LNCaP clone FGC (cell line): ENCODE data around the gene DOCK3.

Experiments
- DNase-seq: peaks from one replicate; pipeline ENCODE4 v3.0.0-alpha.2; 2011; ENCODE audit warnings: low read depth
- H3K4me3 ChIP-seq: 2 replicates; pipeline ENCODE4 v1.5.1; 2011; ENCODE audit warnings: mild to moderate bottlenecking, low read depth, low read length, control low read depth
- CTCF ChIP-seq: IDR thresholded peaks from 2 replicates; pipeline ENCODE4 v1.5.1; 2012; ENCODE audit warnings: mild to moderate bottlenecking; ENCODE audit not compliant: control insufficient read depth, insufficient read depth; ENCODE audit errors: extremely low read depth

DOCK3 gene

DNA sequence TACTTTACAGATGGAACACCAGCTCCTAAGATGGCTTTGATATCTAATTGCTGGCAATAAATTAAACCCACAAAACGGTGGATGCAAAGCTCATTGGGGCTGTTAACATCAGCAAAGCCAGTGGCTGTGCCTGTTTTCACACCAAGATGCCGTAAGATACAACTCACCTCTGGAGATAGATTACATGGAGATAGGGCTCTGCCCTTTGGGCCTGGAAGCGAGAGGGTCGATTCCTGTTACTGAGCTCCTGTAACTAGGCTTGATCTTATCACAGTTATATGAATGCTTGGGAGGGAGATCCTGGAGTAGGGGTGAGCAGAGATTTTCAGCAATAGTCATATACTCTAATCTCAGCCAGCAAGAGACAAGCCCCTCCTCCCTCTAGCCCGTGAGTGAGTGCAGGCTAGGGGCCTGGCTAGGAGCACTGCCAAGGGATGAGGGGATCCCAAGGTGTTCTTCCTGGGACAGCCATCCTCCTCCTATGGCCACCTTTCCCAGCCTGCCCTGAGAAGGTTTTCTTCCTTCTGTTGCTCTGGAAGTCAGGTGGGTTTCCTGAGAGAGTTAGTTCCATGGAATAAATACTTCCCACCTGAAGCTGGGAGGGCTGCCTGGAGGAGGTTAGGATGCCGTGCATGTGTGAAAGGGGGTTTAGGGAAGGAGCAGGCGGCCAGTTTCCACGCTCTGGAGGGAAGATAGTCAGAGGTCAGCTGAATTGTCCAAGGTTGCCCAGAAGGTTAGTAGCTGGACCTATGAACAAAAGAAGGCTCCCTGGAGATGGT is 18.1 kb upstream of the DOCK3 start:
- H3K4me3 ChIP-seq: no peak overlapping the region
- TF ChIP-seq CTCF: no peak
- DNase-seq: no peak

DNA sequence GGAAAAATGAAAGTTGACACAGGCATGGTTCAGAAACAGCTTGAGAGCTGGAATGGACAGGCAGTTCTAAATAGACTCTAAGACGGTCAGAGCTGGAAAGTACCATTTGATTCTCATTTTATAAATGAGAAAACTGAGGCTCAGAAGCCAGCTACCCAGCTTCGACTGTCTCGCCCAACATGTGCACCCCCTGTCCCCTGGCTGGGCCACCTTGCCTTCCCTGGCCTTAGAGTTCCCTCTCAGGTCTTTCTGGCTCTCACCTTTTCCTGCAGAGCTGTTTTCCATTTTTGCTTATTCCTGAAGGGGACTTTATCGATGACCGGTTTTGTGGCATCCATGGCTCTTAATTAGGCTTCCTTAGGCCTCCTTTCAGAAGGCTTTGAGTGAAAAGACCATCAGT is 17.3 kb upstream of the DOCK3 start:
- no peak for DNase-seq
- no peak overlapping the region for H3K4me3 ChIP-seq
- no peak for TF ChIP-seq CTCF

- H3K4me3 ChIP-seq: no peak overlapping the region
- DNase-seq: no peak
- no peak for TF ChIP-seq CTCF
Measured at GRCh38 chr3:50657816-50658215, 16.9 kb upstream of the DOCK3 start.

DNA sequence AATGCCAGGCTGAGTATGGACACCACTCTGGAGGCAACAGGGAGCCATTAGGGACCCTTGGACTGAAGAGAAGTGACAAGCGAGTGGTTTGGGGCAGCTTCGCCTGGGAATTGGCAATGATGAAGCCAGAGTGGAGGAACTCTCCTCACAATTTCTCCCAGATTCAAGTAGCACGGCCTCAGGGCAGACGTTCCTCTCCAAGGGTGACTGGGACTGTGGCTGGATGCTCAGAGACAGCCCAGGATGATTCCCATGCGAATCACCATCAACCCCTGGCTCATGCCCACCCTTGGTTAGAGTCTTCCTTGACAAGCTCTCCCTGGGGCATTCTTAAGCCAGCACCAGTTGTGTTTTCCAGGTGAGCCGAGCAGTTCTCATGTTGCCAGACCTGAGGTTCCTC is 16.3 kb upstream of the DOCK3 start:
- no peak for DNase-seq
- no peak for TF ChIP-seq CTCF

DNA sequence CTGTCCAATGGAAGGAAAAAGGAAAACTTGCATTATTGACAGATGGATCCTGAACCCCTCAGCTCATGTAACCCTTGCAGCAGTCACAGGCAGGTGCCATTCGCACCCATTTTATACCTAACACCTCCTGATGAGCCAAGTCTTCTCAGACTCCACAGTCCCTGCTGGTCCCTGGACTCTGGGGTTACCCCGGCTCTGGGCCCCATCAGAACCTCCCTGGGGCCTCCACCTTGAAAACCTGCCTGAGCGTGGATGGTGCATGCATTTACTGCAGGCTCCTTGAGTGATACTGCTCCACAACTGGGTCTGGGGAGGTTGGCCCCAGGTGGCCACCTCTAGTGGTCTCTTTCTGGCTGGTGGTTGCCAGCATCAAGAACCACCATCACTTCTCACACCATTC is 15.9 kb upstream of the DOCK3 start:
- no peak overlapping the region for H3K4me3 ChIP-seq
- no peak for TF ChIP-seq CTCF
- DNase-seq: no peak

More for the DNA sequence above, 16.3 kb upstream of the DOCK3 start:
- no peak overlapping the region for H3K4me3 ChIP-seq

- H3K4me3 ChIP-seq: no peak overlapping the region
- no peak for DNase-seq
- TF ChIP-seq CTCF: no peak
Measured at GRCh38 chr3:50660386-50660785, 14.3 kb upstream of the DOCK3 start.

DNA sequence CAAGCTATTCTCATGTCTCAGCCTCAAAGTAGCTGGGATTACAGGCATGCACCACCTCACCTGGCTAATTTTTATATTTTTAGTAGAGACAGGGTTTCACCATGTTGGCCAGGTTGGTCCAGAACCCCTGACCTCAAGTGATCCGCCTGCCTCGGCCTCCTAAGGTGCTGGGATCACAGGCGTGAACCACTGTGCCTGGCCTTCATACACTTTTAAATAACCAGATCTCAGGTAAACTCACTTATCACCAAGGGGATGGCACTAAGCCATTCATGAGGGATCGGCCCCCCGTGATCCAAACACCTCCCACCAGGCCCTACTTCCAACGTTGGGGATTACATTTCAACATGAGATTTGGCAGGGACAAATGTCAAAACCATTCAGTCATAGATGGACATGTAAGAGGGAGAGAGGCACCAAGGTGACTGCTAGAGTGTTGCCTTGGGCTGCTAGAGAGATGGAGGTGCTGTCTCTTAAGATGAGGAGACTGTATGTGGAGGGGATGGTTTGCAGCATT is 13.3 kb upstream of the DOCK3 start:
- no peak for TF ChIP-seq CTCF
- H3K4me3 ChIP-seq: no peak overlapping the region
- no peak for DNase-seq
